NCI-H2029 (cell line): ENCODE results near the gene ITPR2.
"Not testable (repeated sequence)": the region's sequence is repeated elsewhere in the genome, so short reads cannot be mapped to it uniquely, and the experiment has no call there.

Source experiments
- DNase-seq: peaks from one replicate; lab custom pipeline; 2025; lab: John Stamatoyannopoulos, UW

Gene ITPR2

GRCh38 chr12:26338586-26339572, 494.1 kb downstream of the ITPR2 start:
- no peak for DNase-seq

GRCh38 chr12:26335651-26336050, 497.3 kb downstream of the ITPR2 start:
- DNase-seq: no peak

GRCh38 chr12:26334621-26335124, 498.3 kb downstream of the ITPR2 start:
- DNase-seq: no peak

GRCh38 chr12:26331960-26332359, 501.0 kb downstream of the ITPR2 start:
- DNase-seq: no peak

DNA sequence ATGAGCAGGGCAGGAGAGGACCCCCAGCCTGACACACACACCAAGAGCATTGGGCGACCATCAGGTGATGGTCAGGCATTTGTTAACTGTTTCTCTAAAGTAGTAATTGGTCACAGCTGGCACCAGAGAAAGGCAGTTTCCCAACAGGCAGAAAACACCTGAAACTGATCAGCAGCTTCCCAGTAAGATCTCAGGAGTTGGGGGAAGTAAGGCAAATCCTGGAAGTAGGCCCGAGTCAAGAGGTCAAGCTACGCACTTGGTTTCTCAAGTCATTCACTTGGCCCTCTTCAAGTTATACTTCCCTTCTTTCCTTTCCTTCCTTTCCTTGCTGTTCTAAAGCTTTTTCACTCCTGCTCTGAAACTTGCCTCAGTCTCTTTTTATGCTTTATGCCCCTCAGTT, 501.9 kb downstream of the ITPR2 start:
- no peak for DNase-seq

DNA sequence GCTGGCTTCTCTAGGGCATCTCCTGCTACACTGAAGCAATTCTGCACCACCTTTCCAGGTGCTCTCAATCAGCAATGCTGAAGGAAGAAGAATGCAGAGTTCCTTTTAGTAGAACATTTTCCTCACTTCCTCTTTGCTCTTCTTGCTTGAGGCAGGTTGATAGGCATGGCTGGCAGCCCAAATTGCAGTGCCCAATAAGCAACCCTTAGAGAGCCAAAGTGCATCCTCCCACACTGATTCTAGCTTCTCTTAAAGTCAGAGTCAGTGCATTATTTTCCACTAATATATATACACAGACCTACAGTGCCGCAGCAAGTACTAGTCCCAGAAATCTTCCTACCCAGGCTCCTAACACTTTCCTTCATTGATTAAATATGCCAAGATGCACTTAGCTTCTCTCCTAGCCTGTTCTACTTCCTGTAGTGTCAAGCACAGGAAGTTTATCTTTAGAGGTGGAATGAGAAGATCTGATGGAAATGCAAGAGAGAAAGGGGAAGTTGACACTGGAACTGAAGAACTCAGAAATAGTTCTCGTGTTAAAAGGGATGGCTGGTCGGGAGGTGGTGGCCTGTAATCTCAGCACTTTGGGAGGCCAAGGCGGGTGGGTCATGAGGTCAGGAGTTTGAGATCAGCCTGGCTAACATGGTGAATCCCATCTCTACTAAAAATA, 504.9 kb downstream of the ITPR2 start:
- no peak for DNase-seq

GRCh38 chr12:26323673-26324072, 509.3 kb downstream of the ITPR2 start:
- no peak for DNase-seq

- DNase-seq: no peak
These were observed 513.5 kb downstream of the ITPR2 start for GRCh38 chr12:26319511-26319910.

- DNase-seq: no peak
These were observed 514.3 kb downstream of the ITPR2 start for GRCh38 chr12:26318661-26319068.

DNA sequence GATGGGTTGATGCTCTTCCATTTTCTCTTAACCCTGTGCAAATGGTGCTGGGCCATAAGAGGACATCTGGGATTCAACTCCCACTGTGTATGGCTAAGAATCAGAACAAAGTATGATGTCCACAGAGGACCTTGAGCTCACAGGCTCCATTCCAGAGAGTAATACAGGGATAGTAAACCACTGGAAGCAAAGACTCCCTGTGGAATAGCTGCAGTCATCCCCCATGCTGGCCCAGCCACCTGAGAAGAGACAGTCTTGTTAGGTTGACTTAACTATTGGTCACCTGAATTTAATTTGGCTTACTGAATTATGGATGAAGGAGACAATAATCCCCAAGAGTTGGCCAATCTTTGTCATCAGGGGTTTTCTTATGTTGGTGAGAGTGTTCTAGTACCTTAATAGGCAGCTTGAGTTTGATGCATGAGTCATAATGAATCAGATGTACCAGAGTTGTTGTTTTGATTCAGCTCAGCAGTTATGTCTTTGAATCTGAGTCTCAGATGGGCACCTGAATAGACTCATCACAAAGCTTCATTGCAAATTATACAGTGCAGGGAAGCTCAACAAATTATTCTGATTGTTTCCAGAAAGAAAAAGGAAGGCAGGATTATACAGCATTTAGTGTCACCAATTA, 514.9 kb downstream of the ITPR2 start:
- DNase-seq: no peak

DNA sequence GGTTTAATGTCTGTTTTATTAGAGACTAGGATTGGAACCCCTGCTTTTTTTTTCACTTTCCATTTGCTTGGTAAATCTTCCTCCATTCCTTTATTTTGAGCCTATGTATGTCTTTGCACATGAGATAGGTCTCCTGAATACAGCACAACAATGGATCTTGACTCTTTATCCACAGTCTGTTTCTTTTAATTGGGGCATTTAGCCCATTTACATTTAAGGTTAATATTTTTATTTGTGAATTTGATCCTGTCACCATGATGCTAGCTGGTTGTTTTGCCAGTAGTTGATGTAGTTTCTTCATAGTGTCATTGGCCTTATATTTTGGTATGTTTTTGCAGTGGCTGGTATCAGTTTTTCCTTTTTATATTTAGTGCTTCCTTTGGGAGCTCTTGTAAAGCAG, 518.9 kb downstream of the ITPR2 start:
- not testable (repeated sequence) for DNase-seq

DNA sequence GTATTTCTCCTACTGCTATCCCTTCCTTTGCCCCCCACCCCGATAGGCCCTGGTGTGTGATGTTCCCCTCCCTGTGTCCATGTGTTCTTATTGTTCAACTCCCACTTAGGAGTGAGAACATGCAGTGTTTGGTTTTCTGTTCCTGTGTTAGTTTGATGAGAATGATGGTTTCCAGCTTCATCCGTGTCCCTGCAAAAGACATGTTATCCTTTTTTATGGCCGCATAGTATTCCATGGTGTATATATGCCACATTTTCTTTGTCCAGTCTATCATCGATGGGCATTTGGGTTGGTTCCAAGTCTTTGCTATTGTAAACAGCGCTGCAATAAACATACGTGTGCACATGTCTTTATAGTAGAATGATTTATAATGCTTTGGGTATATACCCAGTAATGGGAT, 522.5 kb downstream of the ITPR2 start:
- not testable (repeated sequence) for DNase-seq

GRCh38 chr12:26309634-26310033, 523.4 kb downstream of the ITPR2 start:
- DNase-seq: no peak

DNA sequence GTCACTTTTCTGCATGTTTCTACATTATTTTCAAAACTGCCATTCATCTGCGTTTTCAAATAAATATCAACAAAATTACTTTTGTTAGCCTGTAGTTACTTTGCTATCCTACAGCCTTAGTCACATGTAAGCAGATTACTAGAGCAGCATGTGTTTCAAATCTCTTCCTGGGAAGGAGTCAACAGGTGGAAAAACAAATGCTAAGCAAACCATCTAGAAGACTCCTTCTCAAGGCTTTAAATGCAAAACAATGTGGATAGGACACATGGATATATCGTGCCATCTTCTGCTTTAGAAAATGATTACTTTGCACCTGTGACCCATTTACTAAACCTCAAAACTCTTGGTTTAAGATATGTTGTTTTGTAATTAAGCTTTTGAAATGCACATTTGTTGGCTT, 528.7 kb downstream of the ITPR2 start:
- DNase-seq: no peak

- DNase-seq: no peak
These were observed 529.6 kb downstream of the ITPR2 start for GRCh38 chr12:26303418-26303817.

GRCh38 chr12:26302776-26303175, 530.2 kb downstream of the ITPR2 start:
- DNase-seq: no peak

DNA sequence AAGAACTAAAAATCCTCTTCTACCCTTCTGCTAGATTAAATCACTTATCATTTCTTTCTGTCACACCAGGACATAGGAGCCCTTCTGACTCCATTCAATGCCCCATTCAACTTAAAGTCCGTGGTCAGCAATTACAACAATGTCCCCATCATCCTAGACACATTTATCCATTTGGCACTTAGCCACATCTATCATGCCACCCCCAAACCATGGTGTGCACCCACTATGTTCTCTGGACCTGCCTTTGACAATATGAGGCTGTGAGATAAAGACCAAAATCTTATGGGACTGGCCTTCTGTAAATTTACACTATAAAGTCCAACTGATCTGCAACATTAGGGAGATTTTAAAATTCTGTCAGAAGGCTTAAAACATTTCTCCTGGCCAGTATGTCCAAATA, 533.2 kb downstream of the ITPR2 start:
- DNase-seq: no peak

GRCh38 chr12:26298785-26299621, 534.0 kb downstream of the ITPR2 start:
- DNase-seq: no peak

DNA sequence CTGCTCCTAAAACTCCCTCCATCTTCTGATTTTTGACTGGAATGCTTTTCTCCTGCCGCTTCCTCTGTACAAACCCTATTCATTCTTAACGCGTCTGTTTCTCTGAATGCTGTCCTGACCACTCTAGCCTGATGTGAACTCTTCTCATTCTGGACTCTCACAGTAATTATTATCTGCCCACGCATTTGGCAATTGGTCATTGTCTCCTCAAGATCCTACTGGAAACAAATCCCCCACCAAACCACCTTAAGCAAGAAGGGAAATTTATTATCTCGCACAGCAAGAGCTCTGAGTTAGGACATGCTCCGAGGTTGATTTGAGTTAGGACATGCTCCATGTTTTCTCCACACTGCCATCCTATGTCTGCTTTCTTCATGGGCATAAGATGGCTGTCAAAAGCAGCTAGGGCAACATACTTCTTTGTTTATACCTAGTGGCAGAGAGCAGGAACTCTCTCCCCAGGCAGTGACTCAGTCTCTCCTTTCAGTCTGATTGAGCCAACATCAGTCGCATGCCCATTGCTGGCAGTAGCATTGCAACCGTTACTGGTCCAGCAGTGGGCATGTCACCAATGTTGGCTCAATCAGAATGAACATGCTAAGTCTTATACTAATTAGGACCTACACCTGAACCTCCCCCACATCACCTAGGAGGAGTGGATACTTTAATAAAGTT, 535.5 kb downstream of the ITPR2 start:
- DNase-seq: no peak

GRCh38 chr12:26295001-26295400, 538.0 kb downstream of the ITPR2 start:
- DNase-seq: no peak

GRCh38 chr12:26293612-26294011, 539.4 kb downstream of the ITPR2 start:
- no peak for DNase-seq
